Stimulated activated CD4-positive, alpha-beta T cell treated with anti-CD3 and anti-CD28 coated beads, Interleukin-15, amount 100 ng/mL, for 48 hours (primary cell): ENCODE results near the gene EDARADD.

Experiments used
- DNase-seq, 2 donors: peaks; one replicate each; pipeline ENCODE4 v3.0.0-alpha.2; 2020; ENCODE audit warnings: low read depth in 2 of 2

The EDARADD gene

DNA sequence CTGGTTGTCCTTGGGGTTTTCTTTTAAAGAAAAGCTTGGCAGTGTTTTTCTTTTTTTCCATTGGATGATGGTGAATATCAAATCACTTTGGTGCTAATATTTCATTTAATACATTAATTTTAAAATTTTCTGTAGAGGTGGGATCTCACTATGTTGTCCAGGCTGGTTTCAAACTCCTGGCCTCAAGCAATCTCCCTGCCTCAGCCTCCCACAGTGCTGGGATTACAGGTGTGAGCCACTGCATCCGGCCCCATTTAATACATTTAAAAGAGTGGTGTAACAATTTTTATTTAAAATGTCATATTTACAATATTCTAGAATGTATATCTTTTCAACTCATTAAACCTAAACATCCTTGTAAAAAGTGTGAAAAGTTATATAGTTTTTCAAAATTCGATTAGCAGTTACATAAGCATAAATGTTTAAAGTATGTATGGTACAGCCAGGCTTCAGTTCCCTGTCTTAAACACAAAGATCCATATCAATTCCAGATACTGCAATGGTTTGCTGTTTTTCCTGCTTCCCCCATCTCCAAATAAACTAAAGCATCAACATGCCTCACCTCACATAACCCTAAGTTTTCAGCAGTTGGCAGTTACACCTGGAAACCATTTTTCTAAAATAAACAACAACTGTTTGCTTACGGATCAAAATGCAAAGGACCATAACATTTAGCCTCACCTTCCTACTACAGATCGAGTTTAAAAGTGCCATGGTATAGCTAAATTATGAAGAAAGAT lies 120.8 kb downstream of the EDARADD start:
- no peak for DNase-seq

DNA sequence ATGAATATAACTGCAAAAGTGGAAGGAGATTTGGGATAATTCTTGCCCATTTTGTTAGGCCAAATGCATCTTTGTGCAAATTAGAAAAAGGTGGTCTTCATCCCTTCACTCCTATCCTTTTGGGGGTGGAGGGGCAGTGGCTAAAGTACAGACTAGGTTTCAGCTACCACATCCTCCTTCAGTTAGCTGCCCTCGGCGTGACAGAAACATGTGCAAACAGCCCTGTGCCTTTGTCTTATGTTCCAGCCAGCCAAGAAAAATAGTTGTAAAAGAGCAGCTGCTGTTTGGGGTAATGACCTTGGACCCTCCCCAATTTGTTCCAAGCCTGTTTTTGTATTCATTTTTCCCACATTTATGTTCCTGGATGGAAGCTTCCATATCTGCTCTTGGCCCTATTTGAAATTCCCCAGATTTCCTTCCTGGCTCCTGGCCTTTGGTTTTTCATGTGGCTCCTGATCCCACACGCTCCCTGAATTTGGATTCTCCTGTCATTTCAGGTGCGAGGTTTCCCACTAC lies 121.4 kb downstream of the EDARADD start:
- no peak for DNase-seq

DNA sequence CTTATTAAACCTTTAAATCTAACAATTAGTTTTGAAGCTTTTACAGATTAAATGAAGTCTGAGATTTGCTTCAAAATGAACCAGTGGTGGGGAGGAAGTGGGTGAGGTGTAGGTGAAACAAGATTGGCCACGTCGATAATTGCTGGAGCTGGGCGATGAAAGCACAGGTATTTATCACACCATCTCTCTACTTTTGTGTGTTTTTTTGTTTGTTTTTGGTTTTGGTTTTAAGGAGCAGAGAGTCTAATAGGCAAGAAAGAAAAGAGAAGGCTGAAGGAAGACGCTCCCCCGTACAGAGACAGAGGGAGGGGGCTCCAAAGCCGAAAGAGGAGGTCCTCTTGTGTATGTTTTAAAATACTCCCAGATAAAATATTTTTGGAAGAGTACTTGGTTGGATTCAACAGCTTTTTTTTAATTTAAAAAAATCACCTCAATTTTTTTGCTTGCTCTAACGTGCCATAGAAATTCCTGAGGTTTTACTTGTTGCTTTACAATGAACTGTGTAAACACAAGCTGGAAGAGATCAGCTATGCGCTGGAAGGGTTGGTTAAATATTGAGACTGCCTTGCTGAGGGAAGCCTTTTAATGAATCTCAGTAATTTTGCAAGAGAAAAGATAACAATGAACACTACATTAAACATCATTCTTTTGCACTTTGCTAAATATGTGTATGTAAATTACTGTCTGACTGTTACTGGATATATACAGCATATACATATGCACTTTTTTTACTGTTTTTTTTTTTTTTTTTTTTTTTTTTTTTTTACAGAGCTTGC lies 123.0 kb downstream of the EDARADD start:
- no peak for DNase-seq

DNA sequence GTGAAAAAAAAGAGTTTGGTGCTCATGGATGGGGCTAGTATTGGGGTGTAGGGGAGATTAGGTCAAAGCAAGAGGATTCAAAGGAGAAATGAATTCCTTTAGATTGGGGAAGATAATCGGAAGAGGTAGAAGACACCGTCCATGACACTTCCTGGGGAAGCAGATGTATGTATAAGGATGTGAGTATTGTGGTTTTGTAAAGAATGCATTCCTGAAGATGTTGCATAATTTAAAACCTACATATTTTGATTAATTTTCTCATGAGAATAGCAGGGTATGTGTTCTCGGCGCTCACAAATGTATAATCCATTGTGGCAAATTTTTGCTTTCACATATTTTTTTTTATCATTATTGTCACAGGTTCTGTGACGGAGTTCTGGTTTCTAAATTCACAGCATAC lies 124.2 kb downstream of the EDARADD start:
- DNase-seq, result no peak

DNA sequence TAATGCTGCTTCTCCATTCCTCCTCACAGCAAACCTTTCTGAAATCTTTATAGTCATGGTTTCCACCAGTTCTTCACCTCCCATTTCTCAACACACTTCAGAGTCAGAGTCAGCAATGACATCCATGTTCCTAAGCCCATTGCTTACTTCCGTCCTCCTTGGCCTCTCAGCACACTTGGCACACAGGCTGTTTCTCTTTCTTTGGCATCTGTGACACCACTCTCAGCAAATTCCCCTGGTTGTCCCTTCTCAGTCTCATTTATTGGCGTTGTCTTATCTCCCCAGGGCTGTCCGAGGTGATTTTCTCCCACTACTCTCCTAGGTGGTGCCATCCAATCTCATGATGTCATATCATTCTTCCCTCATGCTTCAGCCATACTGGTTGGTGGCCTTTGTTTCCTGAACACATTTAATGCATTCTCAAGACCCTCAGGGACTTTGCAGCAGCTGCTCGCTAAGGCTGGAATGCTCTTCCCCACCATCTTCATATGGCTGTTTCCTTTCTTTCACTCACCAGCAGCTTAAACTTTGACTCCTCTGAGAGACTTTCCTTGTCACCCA lies 126.4 kb downstream of the EDARADD start:
- no peak for DNase-seq

DNA sequence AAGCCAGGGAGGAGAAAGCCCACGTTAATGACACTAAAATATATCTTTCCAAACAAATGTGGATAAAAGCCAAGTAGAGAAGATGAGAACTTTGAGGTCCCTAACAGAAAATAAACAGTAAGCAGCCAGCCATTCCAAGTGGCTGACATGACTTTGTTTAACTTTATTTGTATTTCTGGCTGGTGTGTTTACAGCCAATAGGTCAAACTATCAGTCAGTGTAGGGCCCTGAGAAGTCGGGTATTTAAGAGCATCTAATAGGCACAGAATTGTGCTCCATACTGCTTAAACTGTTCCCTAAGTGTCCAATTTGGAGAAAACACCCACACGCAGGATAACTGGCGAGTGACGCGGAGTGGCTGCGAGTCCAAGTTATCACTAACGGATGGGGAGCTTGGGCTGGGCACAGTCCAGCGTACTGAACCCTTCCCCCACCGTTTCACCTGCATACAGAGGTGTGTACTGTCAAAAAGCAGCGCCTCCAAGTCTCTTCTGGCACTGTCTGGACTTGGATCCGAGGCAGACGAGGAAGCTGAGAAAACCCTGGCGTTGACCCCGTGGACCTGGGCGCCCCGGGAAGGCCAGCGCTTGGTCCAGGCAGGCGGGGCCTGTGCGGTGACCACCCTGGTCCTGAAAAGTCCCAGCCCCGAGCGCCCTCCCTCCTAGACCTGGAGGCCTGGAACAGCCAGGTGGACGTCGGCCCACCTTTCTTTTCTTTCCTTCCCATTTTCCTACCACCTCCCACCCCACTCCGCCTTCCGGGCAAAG lies 129.0 kb downstream of the EDARADD start:
- DNase-seq, result no peak

DNA sequence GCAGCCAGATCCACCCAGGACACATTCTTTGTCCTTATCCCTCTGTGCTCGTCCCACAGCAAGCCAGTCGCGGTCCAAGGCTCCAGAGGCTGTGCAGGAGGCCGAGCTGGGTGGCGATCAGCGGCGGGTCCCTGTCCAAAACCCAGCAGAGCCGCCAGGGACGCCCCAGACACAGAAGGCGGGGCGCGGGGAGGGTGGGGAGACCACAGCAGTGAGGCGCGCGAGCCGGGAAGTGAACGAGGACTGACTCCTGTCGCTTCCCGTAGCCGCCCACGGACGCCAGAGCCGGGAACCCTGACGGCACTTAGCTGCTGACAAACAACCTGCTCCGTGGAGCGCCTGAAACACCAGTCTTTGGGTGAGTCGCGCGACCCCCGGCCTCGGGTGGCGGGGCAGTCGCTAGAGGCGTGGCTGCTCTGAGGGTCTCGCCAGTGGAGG lies 129.6 kb downstream of the EDARADD start, which contains the start of gene LGALS8:
LGALS8 (plus strand) TSS at position 279 of the 438 bp plus-strand sequence. CDS start 2,089 bp downstream, outside the sequence.
- DNase-seq, result peak; percentile 85

DNA sequence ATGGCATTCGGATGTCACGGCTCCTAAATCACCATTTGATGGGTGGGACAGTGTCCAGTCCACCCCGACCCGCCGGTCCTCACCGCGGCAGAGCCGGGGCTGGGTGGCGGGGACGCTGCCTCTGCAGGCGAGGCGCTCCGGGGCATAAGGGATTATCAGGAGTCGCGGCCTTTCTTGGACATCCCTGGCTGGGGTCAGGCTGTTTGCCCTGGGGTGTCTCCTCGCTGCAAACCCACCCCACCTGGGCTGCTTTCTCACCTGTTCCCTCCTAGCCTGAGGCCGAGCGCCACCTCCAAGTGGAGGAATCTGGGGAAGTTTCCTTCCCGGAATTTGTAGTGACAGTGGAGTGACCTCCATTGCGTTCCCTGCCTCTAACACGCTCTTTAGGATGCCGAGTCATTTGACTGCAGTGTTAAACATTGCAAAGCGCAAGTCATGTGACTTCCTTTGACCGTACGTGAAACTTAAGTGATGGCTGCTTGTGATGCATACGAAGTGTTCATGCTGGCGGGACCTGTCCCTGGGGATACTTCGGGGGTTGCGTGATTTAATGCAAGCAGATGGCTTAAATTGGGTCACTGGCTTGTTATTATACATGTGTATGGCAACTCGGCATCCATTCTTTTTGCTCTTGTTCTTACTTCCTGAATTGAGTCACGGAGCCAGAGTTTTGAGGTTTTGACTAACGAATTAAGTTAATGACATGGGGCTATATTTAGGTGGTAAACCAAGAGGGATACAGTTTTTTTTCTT lies 130.2 kb downstream of the EDARADD start:
- DNase-seq, result peak; percentile 36 to 44

DNA sequence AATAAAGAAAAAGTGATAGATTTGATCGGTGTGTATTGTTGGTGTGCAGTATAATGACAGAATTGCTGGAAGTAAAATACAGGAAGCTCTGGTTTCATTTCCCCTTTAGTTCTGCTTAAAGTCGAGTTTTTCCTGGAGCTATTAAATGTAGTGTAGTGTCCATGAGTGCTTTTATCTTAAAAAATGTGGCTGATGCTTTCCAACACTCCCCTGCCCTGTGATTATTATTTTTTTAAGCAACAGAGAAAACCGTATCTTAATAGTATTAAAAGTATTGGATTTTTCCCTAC lies 130.8 kb downstream of the EDARADD start:
- no peak for DNase-seq

DNA sequence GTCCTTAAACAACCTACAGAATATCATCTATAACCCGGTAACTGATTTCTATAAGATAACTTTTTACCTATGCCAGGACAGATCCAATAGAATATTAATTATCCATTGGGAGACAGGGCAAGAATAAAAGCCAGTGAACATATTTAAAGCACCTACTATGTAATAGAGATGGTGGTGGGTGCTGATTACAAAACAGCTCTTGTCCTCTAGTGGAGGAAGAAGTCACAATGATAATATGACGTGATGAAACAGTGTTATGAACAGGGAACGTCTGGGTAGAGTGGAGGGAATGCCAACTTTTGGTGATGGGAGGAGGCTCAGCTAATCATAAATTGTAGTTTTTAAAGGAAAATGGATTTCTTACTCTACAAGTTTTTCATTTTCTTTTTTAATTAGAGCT lies 132.0 kb downstream of the EDARADD start:
- DNase-seq, result no peak

DNA sequence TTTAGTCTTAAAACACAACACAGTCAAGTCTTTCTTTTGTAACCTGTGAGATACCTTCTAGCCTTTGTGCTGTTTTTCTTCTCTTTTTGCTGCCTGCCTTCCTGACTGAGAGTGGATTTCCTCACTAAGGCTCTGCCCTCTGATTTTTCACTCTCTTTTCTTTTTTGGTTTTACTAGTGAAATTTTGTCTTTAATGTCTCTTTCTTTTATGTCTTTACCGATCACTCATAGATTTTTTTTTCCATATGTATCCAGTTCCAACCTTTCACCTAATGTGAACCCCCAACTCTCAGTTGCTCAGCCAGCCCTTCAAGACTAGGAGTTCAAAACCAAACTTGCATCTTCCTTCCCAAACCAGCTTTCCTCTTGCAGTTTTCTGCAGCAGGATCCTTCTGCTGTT lies 136.2 kb downstream of the EDARADD start:
- no peak for DNase-seq

DNA sequence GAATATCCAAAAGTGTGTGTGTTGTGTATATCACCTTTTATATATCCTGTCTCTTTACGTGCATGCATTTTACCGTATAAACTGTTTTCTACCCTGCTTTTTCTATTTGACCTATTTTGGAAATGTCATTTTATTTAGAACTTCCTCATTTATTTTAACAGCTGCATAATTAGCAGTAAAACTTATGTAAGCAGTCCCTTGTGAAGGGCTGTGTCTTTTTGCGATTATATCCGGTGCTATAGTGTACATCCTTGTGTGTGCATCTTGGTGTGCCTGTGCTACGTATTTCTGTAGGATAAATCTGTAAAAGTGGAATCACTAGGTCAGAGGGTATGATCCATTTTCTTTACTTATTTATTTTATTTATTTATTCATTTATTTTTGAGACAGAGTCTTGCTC lies 136.9 kb downstream of the EDARADD start:
- no peak for DNase-seq

DNA sequence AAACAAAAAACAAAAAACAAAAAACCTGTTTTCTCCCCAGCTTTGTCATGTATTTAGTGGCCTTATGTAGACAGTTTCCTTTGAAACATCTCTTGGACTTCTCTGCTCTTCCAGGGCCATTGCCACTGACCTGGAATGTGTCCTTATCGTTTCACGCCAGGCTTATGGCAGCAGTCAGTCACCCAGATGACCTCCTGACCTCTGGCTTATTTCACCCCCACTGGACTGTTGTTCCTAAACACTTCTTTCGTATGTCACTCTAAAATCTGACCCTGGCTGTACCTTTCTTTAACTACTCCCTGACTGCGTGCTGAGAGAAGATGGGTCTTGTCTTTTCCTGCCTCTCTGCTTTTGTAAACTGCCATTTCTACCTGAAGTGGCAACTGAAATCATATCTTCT lies 138.8 kb downstream of the EDARADD start:
- DNase-seq, result no peak

DNA sequence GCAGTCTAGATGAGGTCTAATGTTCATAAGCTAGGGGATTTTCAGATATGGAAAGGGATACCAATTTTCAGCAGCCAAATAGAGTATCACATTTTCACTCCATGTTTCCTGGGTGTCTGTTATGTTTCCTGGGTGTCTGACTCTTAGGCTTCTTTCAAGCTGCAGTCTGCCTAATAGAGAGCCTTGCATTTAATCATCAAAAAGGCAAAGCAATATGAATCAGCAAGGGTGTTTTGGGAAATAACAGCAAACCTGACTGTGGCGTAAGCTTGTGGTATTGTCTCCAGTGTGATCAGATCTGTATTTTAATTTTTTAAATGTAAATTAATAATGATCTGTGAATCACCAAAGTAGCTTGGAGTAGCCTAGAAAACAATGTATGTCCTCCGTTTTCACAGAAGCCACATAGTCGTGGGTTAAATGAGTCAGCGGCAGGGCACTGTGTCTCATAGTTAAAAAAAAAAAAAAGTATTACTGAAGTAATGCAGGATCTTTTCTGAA lies 140.1 kb downstream of the EDARADD start:
- DNase-seq, result peak; percentile 12 to 35
